GM19455 (cell line): ENCODE results near the gene SYNGR3.
A peak's percentile ranks its signal among the peaks of the same experiment; 100 is the strongest.
"Not testable (repeated sequence)": the region's sequence is repeated elsewhere in the genome, so short reads cannot be mapped to it uniquely, and the experiment has no call there.

Experiments
- ATAC-seq: cut with Tn5 transposase; IDR thresholded peaks from one replicate; pipeline ENCODE4 v1.9.1; 2021; ENCODE audit not compliant: unreplicated experiment

The SYNGR3 gene

GRCh38 chr16:1989209-1990100 is at the start of gene SYNGR3:
Gene SYNGR3 (plus strand): TSS chr16:1989970. CDS start chr16:1990103, 133 bp downstream.
- no peak for ATAC-seq

- ATAC-seq = no peak
Observed at GRCh38 chr16:1940273-1941161, 49.3 kb upstream of the SYNGR3 start.

- ATAC-seq = no peak
Observed at GRCh38 chr16:1941162-1942046, 48.4 kb upstream of the SYNGR3 start.

- ATAC-seq = no peak
Observed at GRCh38 chr16:1942047-1942809, 47.5 kb upstream of the SYNGR3 start.

DNA sequence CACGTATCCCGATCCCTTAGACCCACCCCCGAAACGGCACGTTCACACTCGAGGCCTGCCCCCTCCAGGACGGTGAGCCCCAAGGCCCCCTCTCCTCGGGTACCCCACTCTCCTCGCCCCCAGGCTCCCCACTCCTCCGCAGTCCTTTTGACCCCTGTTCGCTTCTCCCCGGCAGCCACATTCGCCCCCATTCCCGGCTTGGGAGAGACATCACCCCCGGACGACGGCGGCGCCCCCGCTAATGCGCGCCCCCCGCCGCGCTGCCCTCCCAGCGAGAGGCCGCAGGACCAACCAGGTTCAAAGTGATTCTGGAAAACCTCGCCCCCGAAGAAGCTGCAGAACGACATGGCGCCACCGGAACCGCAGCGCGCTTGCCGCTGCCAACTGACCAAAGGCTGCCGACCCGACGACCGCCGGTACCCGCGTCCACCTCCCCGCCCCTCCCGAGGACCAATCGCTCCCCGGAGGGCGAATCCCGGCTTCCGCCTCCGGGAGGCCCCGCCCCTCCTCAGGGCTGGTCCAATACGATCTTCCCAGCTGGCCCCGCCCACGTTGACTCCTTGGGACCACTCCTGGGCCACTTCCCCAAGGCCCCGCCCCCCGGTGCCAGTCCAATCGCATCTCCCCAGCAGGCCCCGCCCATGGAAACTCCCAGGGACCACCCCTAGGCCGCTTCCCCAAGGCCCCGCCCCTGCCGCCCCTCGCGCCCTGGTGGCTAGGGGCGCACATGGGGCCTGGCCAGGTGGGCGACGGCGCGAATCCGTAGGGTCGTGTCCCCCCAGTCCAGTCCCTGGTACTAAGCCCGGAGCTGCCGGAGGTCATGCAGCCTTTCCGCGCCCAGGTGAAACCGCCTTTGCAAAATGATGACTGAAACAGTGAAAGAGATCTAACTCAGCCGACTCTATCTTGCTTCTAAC is 46.7 kb upstream of the SYNGR3 start, which contains the start of gene MSRB1:
MSRB1 (minus strand) TSS at position 390 of the 917 bp plus-strand sequence; CDS start at position 347, 43 bp downstream.
- peak; percentile 88 for ATAC-seq

GRCh38 chr16:1944612-1945199 is 45.1 kb upstream of the SYNGR3 start:
- ATAC-seq = no peak

DNA sequence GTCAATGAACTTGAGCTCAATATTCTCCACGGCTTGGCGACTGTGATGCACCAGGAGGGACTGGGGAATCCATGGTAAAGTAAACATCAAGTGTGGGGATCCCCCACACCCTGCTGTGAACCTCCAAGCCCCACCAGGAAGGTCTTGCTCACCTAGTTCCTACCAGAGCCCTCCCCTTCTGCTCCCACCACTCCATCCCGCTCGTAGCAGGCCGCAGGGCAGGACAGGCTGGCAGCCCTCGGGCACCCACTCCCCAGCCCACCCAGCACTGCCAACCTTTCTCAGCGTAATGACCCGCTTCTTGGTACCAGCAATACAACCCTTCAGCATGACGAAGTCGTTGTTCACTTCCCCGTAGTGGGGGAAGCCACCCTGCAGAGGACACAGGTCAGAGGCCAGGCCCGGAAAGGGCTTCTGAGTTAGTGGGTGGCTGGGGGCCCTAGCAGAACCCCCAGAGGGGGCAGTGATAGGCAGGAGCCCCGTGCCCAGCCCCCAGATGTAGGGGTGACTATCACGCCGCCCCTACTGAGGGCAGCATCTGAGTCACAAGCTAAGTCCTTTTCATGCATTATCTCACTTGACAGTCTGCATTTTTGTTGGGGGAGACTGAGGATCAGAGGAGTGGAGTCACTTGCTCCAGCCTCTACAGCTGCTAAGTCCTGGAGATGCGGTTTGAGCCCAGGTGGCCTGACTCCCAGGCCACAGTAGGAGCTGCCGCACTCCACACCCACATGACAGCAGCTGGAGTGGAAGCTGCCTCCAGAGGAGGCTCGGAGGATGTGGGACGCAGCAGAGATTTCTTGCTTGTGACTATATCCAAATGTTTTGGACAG is 44.0 kb upstream of the SYNGR3 start:
- ATAC-seq = no peak

DNA sequence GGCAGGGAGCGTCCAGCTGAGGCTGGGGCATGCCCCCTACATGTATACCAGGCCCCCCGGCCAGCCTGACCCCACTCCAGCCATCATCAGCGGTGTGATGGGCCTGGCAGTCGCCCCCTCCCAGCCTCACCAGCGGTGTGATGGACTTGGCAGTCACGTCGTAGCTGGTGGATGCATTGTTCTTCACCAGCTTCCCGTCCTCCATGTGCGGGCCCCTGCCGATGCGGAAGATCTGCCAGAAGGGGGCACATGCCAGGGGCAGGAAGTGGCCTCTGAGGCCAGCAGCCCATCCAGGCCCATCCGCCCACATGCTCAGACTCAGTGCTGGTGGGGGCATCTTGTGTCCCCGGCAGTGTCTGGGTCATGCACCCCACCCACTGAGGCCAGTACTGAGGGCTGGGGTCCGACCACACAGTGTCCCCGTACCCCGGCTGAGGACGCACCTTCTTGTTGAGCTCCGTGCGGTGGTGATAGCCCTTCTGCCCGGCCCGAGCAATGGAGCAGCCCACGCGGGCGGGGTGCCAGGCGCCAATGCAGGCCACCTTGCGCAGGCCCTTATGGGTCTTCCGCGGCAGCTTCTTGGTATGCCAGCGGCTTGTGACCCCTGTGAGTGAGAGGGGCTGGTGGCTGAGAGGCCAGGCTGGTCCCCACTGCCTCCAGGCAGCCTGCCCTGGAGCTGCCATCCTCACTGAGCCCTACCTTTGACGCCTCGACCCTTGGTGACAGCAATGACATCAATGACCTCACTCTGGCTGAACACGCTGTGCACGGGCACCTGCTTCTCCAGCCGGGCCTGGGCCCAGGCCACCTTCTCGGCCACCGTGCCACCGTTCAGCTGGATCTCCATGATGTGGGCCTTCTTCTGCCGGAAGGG is 43.0 kb upstream of the SYNGR3 start:
- no peak for ATAC-seq

- ATAC-seq = no peak
Observed at GRCh38 chr16:1947369-1947670, 42.5 kb upstream of the SYNGR3 start.

GRCh38 chr16:1949507-1949906 is 40.3 kb upstream of the SYNGR3 start:
- no peak for ATAC-seq

DNA sequence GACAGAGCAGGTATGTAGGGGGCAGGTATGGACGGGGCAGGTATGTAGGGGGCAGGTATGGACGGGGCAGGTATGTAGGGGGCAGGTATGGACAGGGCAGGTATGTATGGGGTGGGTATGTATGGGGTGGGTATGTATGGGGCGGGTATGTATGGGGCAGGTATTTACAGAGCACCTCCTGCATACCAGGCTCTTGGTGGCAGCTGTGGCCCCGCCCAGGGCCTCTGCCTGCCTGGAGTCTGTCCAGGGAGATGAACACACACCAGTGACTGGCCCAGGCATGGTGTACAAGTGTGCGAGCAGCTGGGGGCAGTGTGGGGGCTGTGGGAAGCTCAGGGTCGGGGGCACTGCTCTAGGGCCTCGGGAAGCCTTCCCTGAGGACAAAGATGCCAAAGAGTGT is 39.7 kb upstream of the SYNGR3 start:
- ATAC-seq = no peak

GRCh38 chr16:1950559-1950958 is 39.2 kb upstream of the SYNGR3 start:
- ATAC-seq = no peak

DNA sequence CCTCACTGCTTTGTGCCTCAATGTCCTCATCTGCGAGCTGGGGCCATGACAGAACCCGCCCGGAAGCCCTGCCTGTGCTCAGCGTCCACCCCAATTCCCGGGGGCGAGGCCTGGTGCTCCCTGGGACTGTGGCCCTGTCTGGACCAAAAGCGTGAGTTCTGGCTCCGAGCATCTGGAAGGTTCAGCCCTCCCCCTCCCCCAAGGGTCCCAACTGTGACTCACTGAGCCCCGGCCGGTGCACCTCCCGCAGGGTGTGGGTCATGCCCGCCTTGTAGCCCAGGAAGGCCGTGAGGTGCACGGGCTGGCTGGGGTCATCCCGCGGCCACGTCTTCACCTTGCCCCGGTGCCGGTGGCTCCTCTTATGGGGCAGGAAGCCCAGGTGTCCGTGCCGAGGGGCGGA is 36.0 kb upstream of the SYNGR3 start:
- ATAC-seq = no peak

DNA sequence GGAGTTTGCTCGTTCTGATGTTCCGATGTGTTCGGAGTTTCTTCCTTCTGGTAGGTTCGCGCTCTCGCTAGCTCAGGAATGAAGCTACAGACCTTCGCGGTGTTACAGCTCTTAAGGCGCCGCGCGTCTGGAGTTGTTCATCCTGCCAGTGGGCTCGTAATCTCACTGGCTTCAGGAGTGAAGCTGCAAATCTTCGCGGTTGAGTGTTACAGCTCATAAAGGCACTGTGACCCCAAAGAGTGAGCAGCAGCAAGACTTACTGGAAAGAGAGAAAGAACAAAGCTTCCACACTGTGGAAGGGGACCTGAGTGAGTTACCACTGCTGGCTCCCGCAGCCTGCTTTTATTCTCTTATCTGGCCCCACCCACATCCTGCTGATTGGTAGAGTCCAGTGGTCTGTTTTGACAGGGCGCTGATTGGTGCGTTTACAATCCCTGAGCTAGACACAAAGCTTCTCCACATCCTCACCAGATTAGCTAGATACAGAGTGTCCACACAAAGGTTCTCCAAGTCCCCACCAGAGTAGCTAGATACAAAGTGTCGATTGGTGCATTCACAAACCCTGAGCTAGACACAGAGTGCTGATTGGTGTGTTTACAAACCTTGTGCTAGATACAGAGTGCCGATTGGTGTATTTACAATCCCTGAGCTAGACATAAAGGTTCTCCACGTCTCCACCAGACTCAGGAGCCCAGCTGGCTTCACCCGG is 32.2 kb upstream of the SYNGR3 start:
- not testable (repeated sequence) for ATAC-seq

- ATAC-seq = not testable (repeated sequence)
Observed at GRCh38 chr16:1958143-1958491, 31.7 kb upstream of the SYNGR3 start.

DNA sequence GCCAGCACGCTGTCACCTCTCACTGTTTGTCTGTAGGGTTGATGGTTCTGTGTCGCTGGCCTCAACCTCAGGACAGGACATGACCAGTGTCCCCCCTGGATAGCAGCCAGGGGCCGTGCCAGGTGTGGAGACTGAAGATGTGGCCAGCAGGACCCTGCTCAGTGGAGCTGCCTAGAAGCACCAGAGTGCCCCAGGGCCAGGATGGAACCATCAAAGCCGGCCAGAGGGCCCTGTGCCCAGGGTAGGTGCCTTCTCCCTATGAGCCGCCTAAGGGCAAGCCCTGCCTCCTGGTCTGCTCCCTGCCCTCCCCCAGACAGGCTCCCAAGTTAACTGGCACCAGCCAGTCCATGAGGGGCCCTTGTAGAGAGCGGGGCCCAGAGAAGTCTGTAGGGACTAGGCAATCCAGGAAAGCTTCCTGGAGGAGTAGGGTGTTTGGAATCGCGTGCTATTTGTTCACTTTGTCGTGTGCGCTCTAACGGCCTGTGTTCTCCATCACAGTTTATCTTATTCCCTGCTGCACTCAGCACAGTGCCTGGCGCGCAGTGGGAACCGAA is 31.0 kb upstream of the SYNGR3 start:
- no peak for ATAC-seq
